RKO (cell line): ENCODE results near the gene TBXT.
"Not testable (repeated sequence)": the region's sequence is repeated elsewhere in the genome, so short reads cannot be mapped to it uniquely, and the experiment has no call there.

Experiments used
- DNase-seq: peaks from one replicate; pipeline ENCODE4 v3.0.0-alpha.2; 2016; ENCODE audit warnings: low spot score

The TBXT gene

DNA sequence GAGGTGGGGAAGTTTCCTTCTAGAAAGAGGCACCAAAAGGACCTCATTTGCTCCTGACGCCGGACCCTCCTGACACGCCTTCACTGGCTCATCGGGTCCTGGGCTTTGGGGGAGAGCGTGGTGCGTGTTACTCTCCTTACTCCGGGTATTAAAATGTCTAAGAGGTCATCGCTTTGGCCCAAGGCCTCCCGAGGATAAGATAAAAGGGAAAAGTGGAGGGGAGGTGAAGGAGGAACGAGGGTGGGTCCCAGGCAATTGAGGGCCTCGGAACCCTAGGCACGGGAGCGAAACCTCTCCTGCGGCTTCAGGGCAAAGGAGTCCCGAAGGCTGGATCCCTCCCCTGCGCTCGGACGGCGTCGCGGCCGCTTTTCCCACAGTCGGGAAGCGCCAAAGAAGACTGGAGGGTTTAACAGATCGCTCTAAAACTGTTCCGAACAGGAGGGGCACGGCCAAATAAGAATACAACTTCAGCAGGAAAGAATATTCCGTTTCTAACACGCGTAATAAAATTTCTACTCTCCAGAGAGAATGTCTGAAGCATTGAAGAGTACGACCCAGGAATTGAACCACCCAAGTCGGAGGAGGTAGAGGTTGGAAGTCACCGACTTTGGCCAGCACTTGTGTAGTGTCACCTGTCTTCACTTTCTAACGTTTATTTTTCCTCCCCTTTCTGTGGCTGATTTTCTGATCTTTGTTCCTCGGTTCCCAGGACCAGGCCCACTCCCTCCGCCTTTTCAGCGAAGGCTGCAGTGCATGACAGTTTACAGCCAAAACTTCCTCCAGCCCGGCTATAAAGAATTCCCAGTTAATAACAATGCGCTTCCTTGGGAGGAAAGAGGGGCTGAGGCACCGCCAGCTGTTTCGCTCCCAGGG is 2.1 kb upstream of the TBXT start:
- no peak for DNase-seq

DNA sequence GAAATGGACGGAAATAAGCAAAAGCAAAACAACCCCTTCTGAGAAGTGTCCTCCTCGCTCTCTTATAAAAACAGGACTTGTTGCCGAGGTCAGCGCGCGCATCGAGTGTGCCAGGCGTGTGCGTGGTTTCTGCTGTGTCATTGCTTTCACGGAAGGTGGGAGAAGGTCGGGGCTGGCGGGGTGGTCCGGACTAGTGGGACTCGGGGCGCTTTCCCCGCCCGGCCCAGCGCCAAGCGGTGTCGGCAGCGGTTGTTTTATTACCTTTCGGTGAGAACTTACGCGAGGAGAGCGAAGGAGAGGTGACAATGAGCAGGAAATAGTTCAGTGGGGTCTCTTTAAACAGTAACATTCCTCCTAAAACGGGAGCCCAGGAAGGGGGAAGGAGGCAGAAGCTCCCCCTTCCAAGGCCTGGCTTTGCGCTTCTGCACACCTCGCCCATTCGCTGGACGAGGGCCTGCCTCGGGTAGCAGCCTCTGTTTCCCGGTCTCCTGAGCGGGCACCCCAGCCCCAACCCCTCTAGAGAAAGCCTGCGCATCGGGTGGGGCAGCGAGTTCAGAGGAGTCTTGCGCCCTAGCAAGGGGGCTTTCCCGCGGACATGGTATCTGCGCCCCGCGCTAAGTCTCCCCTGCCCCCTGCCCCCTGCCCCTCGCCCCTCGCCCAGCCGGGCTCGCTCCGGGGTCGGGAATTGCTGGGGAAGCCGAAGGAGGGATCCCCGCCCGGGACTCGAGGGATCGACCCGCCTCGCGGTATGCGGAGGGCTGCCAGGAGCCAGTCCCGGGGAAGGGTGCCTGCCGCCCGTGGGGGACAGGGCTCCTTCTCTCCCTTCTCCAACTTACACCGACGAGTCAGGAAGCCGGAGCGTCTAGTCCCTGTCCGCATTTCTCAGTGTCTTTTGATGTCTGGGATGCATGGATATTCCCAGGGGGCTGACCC is 1.2 kb upstream of the TBXT start:
- DNase-seq = no peak

DNA sequence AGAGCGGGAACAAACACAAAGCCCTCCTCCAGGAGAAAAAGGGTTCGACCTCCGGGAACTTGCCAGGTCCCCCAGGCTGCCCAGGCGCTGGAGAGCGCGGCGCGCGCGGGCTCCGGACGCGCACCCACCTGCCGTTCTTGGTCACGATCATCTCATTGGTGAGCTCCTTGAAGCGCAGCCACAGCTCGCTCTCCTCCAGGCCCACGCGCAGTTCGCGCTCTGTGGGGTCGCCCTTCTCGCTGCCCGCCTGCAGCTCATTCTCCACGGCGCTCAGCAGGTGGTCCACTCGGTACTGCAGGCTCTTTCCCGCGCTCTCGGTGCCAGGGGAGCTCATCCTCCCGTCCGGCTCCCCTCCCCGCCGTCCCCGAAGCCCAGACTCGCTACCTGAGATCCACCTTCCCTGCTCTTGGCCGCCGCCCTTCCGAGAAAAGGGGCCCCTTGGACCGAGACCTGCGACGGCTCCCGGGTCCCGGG is 356 bp downstream of the TBXT start:
- DNase-seq = no peak

DNA sequence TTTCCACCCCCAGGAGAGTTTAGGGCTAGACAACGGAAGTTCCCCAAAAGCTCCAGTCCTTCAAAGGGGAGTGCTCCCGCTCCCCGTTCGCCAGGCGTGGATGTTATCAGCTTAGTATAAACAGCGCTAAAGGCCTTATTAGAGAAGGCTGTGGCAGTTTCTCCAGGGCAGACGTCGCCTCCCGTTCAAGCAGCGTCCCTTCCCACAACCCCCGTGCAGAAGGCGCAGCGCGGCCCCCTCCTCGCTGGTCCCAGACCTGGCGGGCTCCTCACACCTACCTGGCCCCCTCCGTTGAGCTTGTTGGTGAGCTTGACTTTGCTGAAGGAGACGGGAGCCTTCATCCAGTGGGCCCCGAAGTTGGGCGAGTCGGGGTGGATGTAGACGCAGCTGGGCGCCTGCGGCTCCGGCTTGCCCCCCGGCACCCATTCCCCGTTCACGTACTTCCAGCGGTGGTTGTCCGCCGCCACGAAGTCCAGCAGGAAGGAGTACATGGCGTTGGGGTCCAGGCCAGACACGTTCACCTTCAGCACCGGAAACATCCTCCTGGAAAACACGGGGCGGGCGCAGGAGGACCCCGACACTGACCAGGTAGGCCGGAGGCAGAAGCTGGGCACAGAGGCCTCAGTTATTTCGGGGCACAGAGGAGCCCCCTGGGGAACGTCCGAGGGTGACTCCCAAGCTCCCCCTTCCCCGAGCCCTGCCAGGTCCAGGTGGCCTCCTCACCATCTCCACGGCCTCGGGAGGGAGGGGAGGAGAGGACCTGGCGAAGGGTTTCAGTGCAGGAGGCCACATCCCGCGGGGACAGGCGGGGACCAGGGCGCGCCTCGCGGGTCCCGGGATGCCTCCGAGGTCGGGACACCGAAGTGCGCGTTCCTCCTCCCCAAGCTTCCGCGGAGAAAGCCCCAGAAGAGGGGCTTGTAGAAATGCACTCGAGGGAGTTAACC is 1.1 kb downstream of the TBXT start:
- DNase-seq = no peak

DNA sequence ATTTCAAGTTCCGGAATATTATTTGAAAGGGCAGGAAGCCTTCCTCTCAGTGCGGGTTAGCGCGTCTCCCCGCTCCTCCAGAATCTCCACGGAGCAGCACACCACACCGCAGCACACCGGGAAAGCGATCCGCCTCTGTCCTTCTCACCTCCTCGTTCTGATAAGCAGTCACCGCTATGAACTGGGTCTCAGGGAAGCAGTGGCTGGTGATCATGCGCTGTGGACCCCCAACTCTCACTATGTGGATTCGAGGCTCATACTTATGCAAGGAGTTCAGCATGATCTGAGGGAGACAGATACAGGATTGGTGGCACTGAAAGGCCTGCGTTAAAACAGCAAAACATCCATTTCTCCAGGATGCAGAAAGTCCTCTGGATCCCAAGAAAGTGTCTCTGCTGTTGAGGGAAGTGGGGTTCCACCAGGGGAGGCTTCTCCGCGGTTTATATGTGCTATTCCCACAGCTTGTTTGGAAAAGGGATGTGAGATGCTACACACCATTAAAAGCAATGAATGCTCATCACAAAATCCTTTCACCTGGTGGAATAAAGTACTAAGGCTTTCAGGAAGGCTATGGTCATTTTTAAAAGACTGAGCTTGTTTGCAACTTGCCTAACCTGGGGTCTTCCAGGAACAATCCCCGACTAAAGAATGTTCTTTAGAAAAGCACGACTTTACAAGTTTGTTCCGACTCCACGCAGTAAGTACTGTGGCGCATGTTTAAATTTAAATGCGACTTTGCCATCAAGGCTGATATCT is 1.9 kb downstream of the TBXT start:
- DNase-seq = no peak

DNA sequence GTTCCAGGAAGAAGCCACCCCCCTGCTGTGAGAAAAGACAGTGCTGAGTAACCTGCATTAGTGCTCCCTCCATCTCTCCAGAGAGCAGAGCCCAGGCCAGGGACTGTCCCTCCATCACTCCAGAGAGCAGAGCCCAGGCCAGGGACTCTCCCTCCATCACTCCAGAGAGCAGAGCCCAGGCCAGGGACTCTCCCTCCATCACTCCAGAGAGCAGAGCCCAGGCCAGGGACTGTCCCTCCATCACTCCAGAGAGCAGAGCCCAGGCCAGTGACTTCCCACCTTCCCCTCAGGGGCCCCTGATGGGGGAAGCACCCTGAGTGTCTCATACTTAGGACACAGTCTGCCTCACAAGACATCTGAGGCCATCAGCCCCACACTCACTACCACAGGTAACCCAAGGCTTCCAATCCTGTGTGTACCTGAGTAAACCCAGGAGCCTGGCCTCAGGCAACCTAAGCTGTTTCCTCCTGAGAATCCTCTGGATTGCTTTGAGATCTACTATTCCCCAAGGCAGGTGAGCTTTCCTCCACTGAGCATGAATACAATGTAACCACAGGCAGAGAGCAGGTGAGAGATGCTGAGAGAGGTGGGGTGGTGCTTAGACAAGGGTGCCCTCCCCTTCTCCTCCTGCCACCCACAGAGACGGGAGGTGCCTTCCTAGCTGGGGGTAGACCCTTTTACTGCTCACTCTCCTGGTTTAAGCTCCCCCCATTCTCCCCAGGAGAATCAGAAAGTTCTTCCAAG is 4.9 kb downstream of the TBXT start:
- DNase-seq = no peak

DNA sequence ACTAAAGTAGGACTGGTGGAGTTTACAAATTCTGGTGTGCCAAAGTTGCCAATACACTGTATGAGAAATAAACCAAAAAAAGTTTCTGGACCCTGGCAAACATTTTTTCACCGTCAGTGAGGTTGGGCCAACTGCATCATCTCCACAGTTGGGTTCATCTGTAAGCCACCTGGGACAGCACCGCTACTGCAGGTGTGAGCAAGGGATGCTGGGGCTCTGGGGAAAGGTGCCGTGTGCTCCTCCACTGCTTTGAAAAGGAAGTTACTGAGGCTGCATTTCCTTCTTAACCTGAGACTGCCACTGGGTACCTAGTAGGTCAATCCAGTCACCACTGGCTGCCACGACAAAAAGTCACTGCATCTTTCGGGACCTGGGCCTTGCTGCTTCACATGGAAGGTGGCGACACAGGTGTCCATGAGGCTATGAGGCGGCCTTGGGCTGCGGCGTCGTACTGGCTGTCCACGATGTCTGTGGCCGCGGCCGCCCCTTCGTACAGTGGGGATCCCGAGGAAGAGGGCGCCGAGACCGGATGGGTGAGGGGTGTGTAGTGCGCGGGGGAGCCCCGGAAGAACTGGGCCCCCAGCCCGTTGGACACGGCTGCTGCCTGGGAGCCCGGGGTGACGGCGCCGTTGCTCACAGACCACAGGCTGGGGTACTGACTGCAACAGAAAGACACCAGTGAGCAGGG is 9.6 kb downstream of the TBXT start:
- DNase-seq = no peak

DNA sequence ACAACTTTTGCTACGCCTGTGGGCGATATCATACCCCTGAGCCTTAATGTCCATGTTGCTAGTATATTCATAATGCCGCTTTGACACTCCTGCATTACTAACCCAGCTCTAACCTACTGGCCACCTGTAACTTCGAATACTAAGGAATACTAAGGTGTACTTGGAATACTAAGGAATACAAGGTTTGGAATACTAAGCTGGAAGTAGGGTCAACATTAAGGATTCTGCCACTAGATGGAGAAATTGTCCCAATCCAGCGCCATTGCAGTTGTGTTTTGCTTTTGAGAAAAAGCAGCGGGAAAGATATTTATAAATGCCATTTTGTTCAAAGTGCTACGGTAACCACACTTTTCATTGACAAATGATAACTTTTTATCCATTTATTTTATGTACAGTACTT is 10.7 kb downstream of the TBXT start:
- DNase-seq = peak; percentile 4

DNA sequence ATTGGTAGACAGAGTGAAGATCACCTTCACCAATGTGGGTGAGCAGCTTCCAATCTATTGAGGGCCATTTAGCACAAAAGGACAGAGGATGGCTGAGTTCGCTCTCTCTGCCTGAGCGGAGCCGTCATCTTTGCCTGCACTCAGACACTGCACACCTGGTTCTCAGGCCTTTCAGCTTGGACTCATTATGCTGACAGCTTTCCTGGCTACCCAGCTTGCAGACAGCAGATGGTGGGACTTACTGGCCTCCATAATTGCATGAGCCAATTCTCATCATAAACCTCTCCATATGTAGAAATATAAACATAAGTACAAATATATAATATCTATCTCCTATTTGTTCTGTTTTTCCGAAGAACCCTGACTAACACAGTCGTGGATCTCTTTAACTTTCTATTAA is 13.7 kb downstream of the TBXT start:
- no peak for DNase-seq

DNA sequence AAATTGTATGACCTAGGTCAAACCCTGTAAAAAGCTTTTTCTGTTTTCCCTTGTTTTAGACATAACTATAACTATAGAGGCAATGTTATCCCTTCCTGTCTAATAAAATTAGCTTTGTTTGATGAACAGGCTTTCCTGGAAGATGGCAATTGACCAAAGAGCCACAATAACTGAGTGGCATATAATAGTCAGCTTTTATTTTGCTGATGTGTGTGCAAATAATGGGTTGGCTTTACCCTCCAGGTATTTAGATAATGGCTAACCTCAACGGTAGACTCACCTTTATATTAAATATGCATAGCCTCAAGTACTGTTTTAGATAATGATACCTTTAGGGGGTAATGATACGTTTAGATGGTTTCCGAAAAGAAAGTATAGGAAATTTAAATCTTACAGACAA is 15.0 kb downstream of the TBXT start:
- DNase-seq = no peak

DNA sequence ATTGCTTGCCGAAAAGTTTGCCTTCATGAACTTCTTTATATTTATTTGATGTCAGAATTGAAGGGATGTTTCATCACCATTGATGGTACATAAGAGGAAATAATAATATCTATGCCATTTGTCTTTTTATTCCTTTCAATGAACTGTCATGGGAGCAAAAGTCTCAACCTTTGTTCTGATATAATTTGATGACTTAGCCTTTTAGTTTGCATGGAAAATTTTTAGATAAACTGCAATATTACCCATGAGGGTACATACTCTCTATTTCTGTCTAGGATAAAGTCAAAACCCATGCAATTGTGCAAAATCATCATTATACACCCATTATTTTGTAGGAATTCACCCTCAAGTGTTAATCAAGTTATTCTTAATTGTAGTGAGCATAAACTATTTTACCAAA is 15.9 kb downstream of the TBXT start:
- no peak for DNase-seq

DNA sequence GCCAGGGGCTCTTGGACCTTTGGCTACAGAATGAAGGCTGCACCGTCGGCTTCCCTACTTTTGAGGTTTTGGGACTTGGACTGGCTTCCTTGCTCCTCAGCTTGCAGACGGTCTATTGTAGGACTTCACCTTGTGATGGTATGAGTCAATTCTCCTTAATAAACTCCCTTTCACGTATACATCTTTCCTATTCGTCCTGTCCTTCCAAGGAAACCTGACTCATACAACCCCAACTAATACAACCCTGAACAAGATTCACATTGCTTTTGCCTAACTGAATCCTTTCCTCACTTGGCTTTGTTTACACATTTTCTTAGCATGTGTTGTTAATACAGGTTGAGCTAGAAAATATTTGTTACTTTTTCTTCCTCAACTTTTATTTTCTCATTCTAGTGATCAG is 21.9 kb downstream of the TBXT start:
- DNase-seq = no peak

DNA sequence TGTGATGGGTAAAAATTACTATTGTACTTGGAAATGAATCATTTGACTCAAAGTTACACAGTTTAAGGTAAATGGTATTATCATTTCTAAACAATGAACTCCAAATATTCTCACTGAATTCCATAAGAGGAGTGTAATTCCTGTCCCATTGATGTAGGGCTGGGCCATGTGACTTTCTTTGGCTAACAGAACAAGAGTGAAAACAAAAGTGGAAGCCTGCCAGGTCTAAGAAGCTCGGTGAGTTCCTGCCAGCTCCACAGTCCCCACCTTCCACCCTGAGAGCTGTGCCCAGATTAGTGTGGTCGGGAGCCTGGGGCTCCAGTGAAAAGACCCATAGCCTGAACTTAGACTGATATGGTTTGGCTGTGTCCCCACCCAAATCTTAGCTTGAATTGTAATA is 24.6 kb downstream of the TBXT start:
- DNase-seq = no peak

DNA sequence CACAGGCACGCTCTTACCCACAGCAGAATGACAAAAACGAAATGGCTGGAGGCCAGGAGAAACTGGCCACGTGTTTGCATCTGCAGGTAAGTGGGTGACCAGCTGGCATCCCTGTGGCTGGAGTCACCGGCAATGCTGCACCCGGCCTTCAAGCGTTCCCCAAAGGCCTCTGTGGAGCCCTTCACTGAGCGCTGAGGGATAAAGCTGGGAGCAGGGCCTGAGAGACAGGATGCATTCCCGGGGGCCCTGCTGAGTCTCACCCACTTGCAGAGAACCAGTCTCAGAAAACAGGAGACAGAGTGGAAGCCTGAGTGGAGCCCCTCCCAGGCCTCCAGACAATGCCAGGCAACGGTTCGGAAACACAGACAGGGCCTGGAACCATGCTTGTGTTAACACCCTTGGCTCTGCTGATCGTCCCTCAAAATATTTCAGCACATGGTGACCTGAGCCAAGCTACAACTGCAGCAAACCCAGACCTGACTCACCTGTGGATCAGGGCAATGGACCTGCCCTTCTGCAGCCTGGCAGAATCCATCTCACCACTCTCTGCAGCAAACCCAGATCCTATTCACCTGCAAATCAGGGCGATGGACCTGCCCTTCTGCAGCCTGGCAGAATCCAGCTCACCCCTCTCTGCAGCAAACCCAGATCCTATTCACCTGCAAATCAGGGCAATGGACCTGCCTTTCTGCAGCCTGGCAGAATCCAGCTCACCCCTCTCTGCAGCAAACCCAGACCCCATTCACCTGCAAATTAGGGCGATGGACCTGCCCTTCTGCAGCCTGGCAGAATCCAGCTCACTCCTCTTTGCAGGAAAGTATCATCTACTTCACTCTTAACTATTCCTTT is 39.8 kb downstream of the TBXT start:
- DNase-seq = no peak

DNA sequence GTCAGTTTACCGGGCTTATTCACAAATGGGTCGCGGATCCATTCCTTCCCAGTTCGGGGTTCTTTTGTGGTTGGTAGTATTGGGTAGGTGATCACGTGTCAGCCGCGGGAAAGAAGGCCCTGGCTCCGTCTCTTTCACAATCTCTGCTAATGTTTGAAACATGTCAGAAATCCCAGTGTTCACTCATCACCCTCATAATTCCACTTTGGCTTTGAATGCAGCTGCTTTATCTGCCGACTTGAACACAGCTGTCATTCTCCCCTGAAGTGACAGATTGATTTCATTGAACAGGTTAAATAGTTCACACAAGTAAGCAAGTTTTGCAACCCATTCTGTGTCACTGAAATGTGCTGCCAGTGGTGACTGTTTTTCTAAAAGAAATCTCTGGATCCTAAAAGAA is 44.5 kb downstream of the TBXT start:
- not testable (repeated sequence) for DNase-seq

DNA sequence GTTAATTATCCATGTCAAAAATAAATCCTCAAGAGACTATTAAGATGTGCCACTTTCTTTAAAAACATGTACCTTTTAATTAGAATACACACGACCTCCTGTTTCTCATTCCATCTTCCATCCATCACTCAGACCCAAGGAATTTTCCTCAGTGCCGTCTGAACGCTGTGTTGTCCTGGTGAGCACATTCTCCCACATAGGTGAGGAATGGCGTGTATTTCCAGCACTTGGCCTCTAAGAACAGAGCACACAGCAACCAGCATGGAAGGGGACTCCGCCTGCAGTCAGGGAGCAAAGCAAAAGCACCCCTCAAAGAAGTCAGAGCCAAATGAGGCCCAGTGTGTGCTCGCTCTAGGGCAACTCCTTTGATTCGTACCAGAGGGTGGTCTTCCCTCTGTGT is 45.9 kb downstream of the TBXT start:
- DNase-seq = no peak

DNA sequence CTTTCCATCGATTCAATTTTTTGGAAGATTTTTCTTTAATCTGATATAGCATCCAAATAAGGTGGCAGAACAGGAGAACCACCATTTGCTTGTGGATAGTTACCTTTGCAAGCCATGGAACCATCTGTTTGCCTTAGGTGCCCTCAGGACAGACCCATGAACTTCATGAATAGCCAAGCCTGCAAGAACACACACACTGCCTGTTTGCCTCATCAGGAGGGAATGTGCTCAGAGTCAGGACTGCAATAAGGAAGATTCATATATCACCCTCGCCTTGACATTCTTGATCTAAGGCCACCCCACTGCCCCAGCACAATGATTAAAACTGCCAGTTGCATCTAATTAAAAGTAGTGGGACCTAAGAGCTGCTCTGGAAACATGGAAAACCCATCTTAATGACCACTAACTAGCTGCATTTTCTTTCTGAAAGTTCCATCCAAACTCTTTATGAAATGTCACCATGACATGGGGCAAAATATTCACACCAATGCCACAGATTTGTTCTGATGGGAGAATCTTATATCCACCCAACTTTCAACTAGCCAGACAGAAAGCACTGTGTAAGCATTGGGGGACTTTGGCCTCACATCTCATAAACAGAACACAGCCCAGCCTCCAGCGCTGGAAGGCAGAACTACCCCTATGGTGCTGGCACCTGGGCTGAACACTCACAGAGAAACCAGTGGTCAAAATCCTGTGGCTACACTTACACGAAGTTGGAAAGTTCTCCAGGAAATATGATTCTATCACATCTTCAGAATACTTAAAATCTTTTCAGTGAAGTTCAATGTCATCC is 48.3 kb downstream of the TBXT start:
- DNase-seq = no peak

DNA sequence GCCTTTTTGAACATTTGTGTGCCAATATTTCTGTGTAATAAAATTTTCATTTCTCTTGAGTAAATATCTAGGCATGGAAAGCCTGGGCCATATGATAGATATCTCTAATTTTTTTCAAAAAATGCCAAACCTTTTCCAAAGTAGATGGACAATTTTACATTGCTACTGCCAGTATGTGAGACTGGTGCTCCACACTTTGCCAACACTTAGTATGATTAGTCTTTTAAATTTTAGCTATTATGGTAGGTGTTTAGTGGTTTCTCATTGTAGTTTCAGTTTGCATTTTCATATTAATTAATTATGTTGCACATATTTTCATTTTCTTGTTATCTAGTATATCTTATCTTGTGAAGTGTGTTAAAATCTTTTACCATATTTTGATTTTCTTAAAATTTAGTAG is 52.0 kb downstream of the TBXT start:
- DNase-seq = no peak
